Right hindlimb (tissue), 1 donor: ENCODE data around the gene MYO19.
"Not testable (repeated sequence)": the region's sequence is repeated elsewhere in the genome, so short reads cannot be mapped to it uniquely, and the experiment has no call there.

ENCODE experiments used
- DNase-seq: peaks from one replicate; pipeline ENCODE4 v3.0.0-alpha.2; 2018

MYO19 gene

DNA sequence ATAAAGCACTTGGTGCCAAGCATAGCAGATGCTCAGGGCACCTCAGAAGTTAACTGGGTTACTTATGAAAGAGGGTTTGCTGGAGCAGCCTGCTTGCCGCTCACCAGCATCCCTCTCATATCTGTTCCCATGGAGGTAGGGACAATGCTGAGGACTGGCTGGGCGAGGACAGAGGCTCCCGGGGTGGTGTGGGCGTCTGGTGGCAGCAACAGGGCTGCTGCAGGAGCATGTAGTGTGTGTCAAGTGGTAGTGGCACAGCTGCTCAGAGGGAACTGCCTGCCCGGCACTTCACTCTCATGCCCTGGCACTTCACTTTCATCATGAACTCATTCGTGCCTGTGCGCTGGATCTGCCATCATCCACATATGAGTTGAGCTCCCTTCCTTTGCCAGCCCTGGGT lies 75.1 kb downstream of the MYO19 start:
- DNase-seq = no peak

DNA sequence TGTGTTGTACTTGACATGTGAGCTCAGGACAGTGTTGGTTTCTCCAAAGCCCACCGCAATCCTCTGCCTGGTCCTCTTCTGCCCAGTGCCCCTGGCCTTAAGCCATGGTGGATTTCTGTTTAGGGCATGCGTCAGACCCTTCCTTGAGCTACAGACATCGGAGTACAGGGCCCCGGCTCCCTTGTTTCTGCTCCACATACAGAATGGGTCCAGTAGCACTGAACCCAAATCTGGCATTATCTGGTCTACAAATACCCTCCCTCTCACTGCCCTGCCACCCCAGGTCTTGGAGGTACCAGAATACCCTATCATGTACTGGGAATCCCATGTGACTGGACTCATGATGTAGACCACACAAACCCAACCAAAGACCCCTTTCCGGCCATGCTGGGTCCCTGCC lies 75.6 kb downstream of the MYO19 start:
- DNase-seq = no peak

GRCh38 chr17:36457701-36458100 lies 77.0 kb downstream of the MYO19 start:
- DNase-seq = not testable (repeated sequence)

- not testable (repeated sequence) for DNase-seq
These were observed 81.8 kb downstream of the MYO19 start for GRCh38 chr17:36452888-36453287.

- not testable (repeated sequence) for DNase-seq
These were observed 84.7 kb downstream of the MYO19 start for GRCh38 chr17:36449997-36450396.
